ENCODE data around the gene OR1J4. TPM values are rescaled to one million over a fixed set of nuclear protein-coding genes. Genes with fewer than 3 reads are reported as not detected.
"Not testable (repeated sequence)": the region's sequence is repeated elsewhere in the genome, so short reads cannot be mapped to it uniquely, and the experiment has no call there.

The OR1J4 gene
- not detected in 2 replicates for total RNA-seq (2014; rRNA removed; shearing (Covaris generic))

GRCh38 chr9:122518841-122519240 lies at the start of gene OR1J4:
Gene OR1J4, plus strand, starts transcription at chr9:122519141. Its CDS starts 0 bp downstream, at chr9:122519141.
- DNase-seq (ENCODE audit: low read depth) = no peak

GRCh38 chr9:122474561-122474960 lies 44.4 kb upstream of the OR1J4 start:
- DNase-seq (ENCODE audit: low read depth) = no peak

- DNase-seq (ENCODE audit: low read depth) = no peak
Observed at GRCh38 chr9:122475717-122476116, 43.2 kb upstream of the OR1J4 start.

GRCh38 chr9:122477346-122477745 lies 41.6 kb upstream of the OR1J4 start:
- no peak for DNase-seq (ENCODE audit: low read depth)

- DNase-seq (ENCODE audit: low read depth) = no peak
Observed at GRCh38 chr9:122477826-122478225, 41.1 kb upstream of the OR1J4 start, which contains the start of gene OR1J1. Gene OR1J1, minus strand, starts transcription at chr9:122477926. Its CDS starts 0 bp downstream, at chr9:122477926.

- DNase-seq (ENCODE audit: low read depth) = no peak
Observed at GRCh38 chr9:122479062-122479461, 39.9 kb upstream of the OR1J4 start.

- no peak for DNase-seq (ENCODE audit: low read depth)
Observed at GRCh38 chr9:122498883-122499288, 20.1 kb upstream of the OR1J4 start.

GRCh38 chr9:122506964-122507363 lies 12.0 kb upstream of the OR1J4 start:
- no peak for DNase-seq (ENCODE audit: low read depth)

- no peak for DNase-seq (ENCODE audit: low read depth)
Observed at GRCh38 chr9:122510502-122510901, 8.4 kb upstream of the OR1J4 start, which contains the start of gene OR1J2. Gene OR1J2, plus strand, starts transcription at chr9:122510802. Its CDS starts 0 bp downstream, at chr9:122510802.

- DNase-seq (ENCODE audit: low read depth) = no peak
Observed at GRCh38 chr9:122518226-122518625, 715 bp upstream of the OR1J4 start.

GRCh38 chr9:122519376-122519775 lies 435 bp downstream of the OR1J4 start:
- DNase-seq (ENCODE audit: low read depth) = no peak

GRCh38 chr9:122526602-122527001 lies 7.7 kb downstream of the OR1J4 start:
- no peak for DNase-seq (ENCODE audit: low read depth)

GRCh38 chr9:122527193-122527592 lies 8.3 kb downstream of the OR1J4 start, which contains the start of gene OR1N1:
Gene OR1N1, minus strand, starts transcription at chr9:122527293. Its CDS starts 0 bp downstream, at chr9:122527293.
- DNase-seq (ENCODE audit: low read depth) = no peak

GRCh38 chr9:122531157-122531556 lies 12.2 kb downstream of the OR1J4 start:
- not testable (repeated sequence) for DNase-seq (ENCODE audit: low read depth)

- DNase-seq (ENCODE audit: low read depth) = no peak
Observed at GRCh38 chr9:122536134-122536533, 17.2 kb downstream of the OR1J4 start.

- not testable (repeated sequence) for DNase-seq (ENCODE audit: low read depth)
Observed at GRCh38 chr9:122537066-122537465, 18.1 kb downstream of the OR1J4 start.

GRCh38 chr9:122538757-122539156 lies 19.8 kb downstream of the OR1J4 start:
- DNase-seq (ENCODE audit: low read depth) = no peak

GRCh38 chr9:122546196-122546595 lies 27.3 kb downstream of the OR1J4 start:
- no peak for DNase-seq (ENCODE audit: low read depth)

GRCh38 chr9:122551371-122551770 lies 32.4 kb downstream of the OR1J4 start:
- DNase-seq (ENCODE audit: low read depth) = no peak

- DNase-seq (ENCODE audit: low read depth) = no peak
Observed at GRCh38 chr9:122552812-122553211, 33.9 kb downstream of the OR1J4 start, which contains the start of gene OR1N2. Gene OR1N2, plus strand, starts transcription at chr9:122553112. Its CDS starts 100 bp downstream, at chr9:122553212.

GRCh38 chr9:122561446-122561845 lies 42.5 kb downstream of the OR1J4 start:
- DNase-seq (ENCODE audit: low read depth) = no peak

- DNase-seq (ENCODE audit: low read depth) = no peak
Observed at GRCh38 chr9:122562134-122562760, 43.3 kb downstream of the OR1J4 start.

- DNase-seq (ENCODE audit: low read depth) = no peak
Observed at GRCh38 chr9:122567901-122568300, 49.0 kb downstream of the OR1J4 start.
